Liver (tissue), 3 donors: ENCODE results near the gene GBGT1.

Experiments
- ATF3 ChIP-seq: IDR thresholded peaks from 2 replicates; pipeline ENCODE4 v1.6.1; 2016; ENCODE audit warnings: antibody characterized with exemption
- CTCF ChIP-seq: fragments of 150-350 bp; IDR thresholded peaks from 2 replicates; pipeline ENCODE4 v1.5.1; 2017; ENCODE audit warnings: improper control_type of control experiment, low read depth, low read length; ENCODE audit not compliant: missing input control
- EGR1 ChIP-seq, 2 donors: IDR thresholded peaks; 2 replicates each; pipeline ENCODE4 v1.6.1; 2016 to 2018; ENCODE audit warnings: antibody characterized with exemption in 2 of 2, low read depth in 2 of 2
- GABPA ChIP-seq, 2 donors: IDR thresholded peaks in 1 of 2; conservative IDR thresholded peaks in 1 of 2; 2 replicates each; pipeline ENCODE4 v1.6.1; 2016; ENCODE audit warnings: antibody characterized with exemption in 2 of 2, mild to moderate bottlenecking in 1 of 2, moderate library complexity in 1 of 2
- HNF4G ChIP-seq: IDR thresholded peaks from 2 replicates; pipeline ENCODE4 v1.6.1; 2016; ENCODE audit warnings: antibody characterized with exemption
- JUND ChIP-seq, 2 donors: IDR thresholded peaks; 2 replicates each; pipeline ENCODE4 v1.6.1; 2016; ENCODE audit warnings: antibody characterized with exemption in 2 of 2
- RAD21 ChIP-seq, 2 donors: IDR thresholded peaks; 2 replicates each; pipeline ENCODE4 v1.6.1; 2016; ENCODE audit warnings: antibody characterized with exemption in 2 of 2, mild to moderate bottlenecking in 2 of 2
- REST ChIP-seq: IDR thresholded peaks from 2 replicates; pipeline ENCODE4 v1.6.1; 2016; ENCODE audit warnings: antibody characterized with exemption, mild to moderate bottlenecking
- RXRA ChIP-seq, 2 donors: IDR thresholded peaks; 2 replicates each; pipeline ENCODE4 v1.6.1; 2017 to 2018; ENCODE audit warnings: antibody characterized with exemption in 2 of 2, mild to moderate bottlenecking in 1 of 2
- SP1 ChIP-seq: IDR thresholded peaks from 2 replicates; pipeline ENCODE4 v1.6.1; 2018; ENCODE audit warnings: antibody characterized with exemption, mild to moderate bottlenecking
- TAF1 ChIP-seq: conservative IDR thresholded peaks from 2 replicates; pipeline ENCODE4 v1.6.1; 2016; ENCODE audit warnings: antibody characterized with exemption, mild to moderate bottlenecking
- YY1 ChIP-seq: IDR thresholded peaks from 2 replicates; pipeline ENCODE4 v1.6.1; 2016; ENCODE audit warnings: antibody characterized with exemption, mild to moderate bottlenecking
- donor health status: healthy.
- donor health status: healthy.

- TF ChIP-seq TAF1: no peak
- no peak for TF ChIP-seq CTCF
- no peak for TF ChIP-seq REST
- TF ChIP-seq JUND (IDR thresholded peaks at IDR 0.05): no peak
- no peak for TF ChIP-seq HNF4G
- no peak for TF ChIP-seq SP1
- TF ChIP-seq YY1: no peak
- TF ChIP-seq RXRA (IDR thresholded peaks at IDR 0.05): no peak
- no peak for TF ChIP-seq RAD21 (IDR thresholded peaks at IDR 0.05)
- no peak for TF ChIP-seq ATF3
- no peak for TF ChIP-seq EGR1 (IDR thresholded peaks at IDR 0.05; ENCODE audit: low read depth in 2 of 2)
- no peak for TF ChIP-seq GABPA (IDR thresholded peaks at IDR 0.05 in 1 of 2, conservative IDR thresholded peaks at IDR 0.05 in 1 of 2)
These were observed 23.6 kb downstream of the GBGT1 start for GRCh38 chr9:133140174-133140505.
